ENCODE results near the gene IQGAP2.
A peak's percentile ranks its signal among the peaks of the same experiment; 100 is the strongest.
"Not testable (repeated sequence)": the region's sequence is repeated elsewhere in the genome, so short reads cannot be mapped to it uniquely, and the experiment has no call there.

Gene IQGAP2

DNA sequence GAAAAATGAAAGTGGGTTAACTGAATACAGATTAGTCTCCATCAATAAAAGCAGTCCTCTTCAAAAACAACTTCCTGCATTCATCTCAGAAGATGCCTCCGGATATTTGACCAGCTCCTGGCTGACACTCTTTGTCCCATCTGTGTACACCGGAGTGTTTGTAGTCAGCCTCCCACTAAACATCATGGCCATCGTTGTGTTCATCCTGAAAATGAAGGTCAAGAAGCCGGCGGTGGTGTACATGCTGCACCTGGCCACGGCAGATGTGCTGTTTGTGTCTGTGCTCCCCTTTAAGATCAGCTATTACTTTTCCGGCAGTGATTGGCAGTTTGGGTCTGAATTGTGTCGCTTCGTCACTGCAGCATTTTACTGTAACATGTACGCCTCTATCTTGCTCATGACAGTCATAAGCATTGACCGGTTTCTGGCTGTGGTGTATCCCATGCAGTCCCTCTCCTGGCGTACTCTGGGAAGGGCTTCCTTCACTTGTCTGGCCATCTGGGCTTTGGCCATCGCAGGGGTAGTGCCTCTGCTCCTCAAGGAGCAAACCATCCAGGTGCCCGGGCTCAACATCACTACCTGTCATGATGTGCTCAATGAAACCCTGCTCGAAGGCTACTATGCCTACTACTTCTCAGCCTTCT lies 329.4 kb downstream of the IQGAP2 start:
- H3K27ac Mint-ChIP-seq = peak overlapping the region; percentile 72
- no peak overlapping the region for H3K4me3 Mint-ChIP-seq
- peaks cover 24% of the 10 kb centered on the region for H3K4me1 Mint-ChIP-seq (ENCODE audit: low read depth)
- peaks cover 32% of the 10 kb centered on the region for H3K36me3 Mint-ChIP-seq (ENCODE audit: low read depth)
- peaks cover 22% of the 10 kb centered on the region for H3K9me3 Mint-ChIP-seq
- H3K27me3 Mint-ChIP-seq (ENCODE audit: low read depth) = no peaks in the 10 kb centered on the region

DNA sequence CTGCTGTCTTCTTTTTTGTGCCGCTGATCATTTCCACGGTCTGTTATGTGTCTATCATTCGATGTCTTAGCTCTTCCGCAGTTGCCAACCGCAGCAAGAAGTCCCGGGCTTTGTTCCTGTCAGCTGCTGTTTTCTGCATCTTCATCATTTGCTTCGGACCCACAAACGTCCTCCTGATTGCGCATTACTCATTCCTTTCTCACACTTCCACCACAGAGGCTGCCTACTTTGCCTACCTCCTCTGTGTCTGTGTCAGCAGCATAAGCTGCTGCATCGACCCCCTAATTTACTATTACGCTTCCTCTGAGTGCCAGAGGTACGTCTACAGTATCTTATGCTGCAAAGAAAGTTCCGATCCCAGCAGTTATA lies 329.9 kb downstream of the IQGAP2 start:
- Mint-ChIP-seq H3K36me3 (ENCODE audit: low read depth) (peaks cover 32% of the 10 kb centered on the region), H3K27ac (peak overlapping the region; percentile 72), H3K27me3 (ENCODE audit: low read depth) (no peaks in the 10 kb centered on the region), H3K9me3 (peaks cover 22% of the 10 kb centered on the region), H3K4me1 (ENCODE audit: low read depth) (peaks cover 24% of the 10 kb centered on the region), H3K4me3 (peak overlapping the region; percentile 36)

DNA sequence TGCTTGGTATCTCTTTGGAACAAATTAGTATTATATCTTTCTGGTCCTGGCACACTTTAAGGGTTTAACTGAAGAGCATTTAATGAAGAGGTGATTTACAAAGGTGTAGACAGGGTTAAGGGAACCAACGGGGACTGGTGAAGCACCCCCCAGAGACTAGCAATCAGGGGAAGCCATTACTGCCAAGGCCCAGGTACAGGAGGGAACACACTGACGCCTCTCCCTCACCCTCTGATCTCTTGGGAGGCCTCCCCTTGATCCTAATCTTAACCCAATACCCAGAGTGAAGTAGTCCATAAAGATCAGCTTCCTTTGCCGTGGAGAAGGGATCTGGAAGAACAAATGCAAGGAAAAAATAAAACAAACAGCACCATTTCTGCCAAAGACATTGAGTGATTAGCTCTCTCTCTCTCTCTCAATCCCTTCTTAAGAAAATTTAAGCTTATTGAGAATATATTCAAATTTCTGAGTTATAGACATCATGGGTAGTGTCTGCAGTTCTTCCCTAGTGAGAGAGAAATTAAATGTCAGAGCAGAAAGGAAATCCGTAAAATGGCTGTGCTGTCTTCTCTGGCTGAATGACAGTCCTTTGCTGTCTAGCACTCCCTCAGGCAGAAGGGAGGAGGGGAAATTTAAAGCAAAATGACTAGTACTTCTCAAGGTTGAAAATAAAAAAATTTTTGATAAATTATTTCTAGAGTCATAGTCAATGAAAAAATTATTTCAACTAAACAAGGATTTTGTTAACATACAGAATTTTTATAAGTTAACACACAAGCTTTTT lies 332.9 kb downstream of the IQGAP2 start:
- H3K36me3 Mint-ChIP-seq (ENCODE audit: low read depth) = peaks cover 13% of the 10 kb centered on the region
- no peaks in the 10 kb centered on the region for H3K27me3 Mint-ChIP-seq (ENCODE audit: low read depth)
- H3K4me3 Mint-ChIP-seq = no peak overlapping the region
- no peak overlapping the region for H3K27ac Mint-ChIP-seq
- H3K4me1 Mint-ChIP-seq (ENCODE audit: low read depth) = peaks cover 43% of the 10 kb centered on the region
- no peaks in the 10 kb centered on the region for H3K9me3 Mint-ChIP-seq

DNA sequence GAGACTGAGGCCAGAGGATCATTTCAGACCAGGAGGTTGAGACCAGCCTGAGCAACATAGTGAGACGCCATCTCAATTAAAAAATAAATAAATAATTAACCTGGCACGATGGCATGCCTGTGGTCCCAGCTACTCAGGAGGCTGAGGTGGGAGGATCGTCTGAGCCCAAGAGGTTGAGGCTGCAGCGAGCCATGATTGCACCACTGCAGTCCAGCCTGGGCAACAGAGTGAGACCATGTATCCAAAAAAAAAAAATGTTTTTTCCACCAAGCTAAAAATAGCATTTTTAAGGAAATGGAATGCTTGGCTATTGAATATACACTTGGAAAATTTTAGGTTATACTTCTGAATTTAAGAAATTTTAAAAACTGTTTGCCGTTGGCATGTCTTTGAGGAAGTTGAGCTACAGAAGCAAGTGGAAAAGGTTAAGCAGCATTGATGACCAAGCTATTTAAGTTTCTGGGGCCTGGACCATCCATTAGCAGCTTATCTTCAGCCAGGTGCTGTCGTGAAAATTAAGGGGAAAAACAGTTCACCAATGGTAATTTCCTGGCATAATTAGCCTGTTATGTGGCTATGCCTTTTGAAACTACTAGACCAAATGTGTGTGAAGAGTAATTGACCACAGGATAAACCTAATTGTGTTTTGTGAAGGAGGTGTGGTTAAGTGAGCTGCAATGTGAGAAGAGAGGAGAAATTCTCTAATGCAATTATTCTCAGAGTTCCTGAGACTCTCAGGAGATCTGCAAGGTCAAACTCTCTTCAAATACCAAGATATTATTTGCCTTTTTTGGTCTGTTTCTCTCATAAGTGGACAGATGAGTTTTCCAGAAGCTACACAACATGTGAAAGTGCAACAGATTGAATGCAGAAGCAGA lies 333.8 kb downstream of the IQGAP2 start:
- no peaks in the 10 kb centered on the region for H3K27me3 Mint-ChIP-seq (ENCODE audit: low read depth)
- H3K4me1 Mint-ChIP-seq (ENCODE audit: low read depth) = peaks cover 50% of the 10 kb centered on the region

DNA sequence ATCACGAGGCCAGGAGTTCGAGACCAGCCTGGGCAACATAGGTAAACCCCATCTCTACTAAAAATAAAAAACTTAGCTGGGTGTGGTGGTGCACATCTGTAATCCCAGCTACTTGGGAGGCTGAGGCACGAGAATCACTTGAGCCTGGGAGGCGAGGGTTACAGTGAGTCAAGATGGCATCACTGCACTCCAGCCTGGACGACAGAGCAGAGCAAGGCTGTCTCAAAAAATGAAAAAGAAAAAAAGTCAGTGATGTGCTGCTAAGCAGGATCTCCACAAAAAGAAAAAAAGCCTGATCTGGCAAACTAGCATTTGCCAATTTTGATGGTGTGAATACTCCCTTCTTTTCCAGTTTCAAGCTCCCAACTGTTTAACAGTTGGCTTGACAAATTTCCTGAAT lies 334.8 kb downstream of the IQGAP2 start:
- Mint-ChIP-seq H3K4me3 (no peak overlapping the region), H3K27me3 (ENCODE audit: low read depth) (no peaks in the 10 kb centered on the region), H3K36me3 (ENCODE audit: low read depth) (peaks cover 9% of the 10 kb centered on the region), H3K27ac (peak overlapping the region; percentile 81), H3K9me3 (no peaks in the 10 kb centered on the region), H3K4me1 (ENCODE audit: low read depth) (peaks cover 44% of the 10 kb centered on the region)

More for the DNA sequence above, 333.8 kb downstream of the IQGAP2 start:
- Mint-ChIP-seq H3K9me3 (no peaks in the 10 kb centered on the region), H3K4me3 (peak overlapping the region; percentile 0), H3K27ac (peak overlapping the region; percentile 85), H3K36me3 (ENCODE audit: low read depth) (peaks cover 15% of the 10 kb centered on the region)

DNA sequence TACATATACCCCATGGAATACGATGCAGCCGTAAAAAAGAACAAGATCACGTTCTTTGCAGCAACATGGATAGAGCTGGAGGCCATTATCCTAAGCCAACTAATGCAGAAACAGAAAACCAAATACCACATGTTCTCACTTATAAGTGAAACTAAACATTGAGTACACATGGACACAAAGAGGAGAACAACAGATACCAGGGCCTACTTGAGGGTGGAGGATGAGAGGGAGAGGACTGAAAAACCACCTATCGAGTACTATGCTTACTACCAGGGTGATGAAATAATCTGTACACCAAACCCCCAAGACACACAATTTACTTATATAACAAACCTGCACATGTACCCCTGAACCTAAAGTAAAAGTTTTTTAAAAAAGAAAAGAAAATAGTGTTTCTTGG lies 338.4 kb downstream of the IQGAP2 start:
- H3K9me3 Mint-ChIP-seq; H3K4me3 Mint-ChIP-seq; H3K36me3 Mint-ChIP-seq (ENCODE audit: low read depth); H3K27me3 Mint-ChIP-seq (ENCODE audit: low read depth): not testable (repeated sequence)
- peak overlapping the region; percentile 22 for H3K27ac Mint-ChIP-seq
- peaks cover 33% of the 10 kb centered on the region for H3K4me1 Mint-ChIP-seq (ENCODE audit: low read depth)

DNA sequence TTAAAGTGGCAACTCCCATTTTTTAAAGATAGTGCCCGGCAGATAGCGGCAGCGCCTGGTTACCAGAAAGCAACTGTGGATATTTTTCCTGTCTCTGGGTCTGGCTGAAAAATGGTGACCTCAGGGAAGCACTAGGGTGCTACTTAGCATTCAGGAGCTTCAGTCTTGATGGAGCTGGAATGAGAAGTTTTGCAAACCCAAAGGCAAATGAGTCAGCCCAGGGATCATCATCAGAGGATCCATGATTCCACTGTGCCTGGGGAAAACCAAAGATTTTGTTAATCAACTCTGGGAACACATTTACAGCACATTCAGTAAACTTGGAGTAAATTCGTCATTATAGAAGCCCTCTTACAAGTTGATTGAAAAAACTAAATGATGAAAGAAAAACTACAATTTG lies 339.5 kb downstream of the IQGAP2 start:
- Mint-ChIP-seq H3K27ac (no peak overlapping the region), H3K4me3 (no peak overlapping the region), H3K4me1 (ENCODE audit: low read depth) (peaks cover 26% of the 10 kb centered on the region), H3K27me3 (ENCODE audit: low read depth) (no peaks in the 10 kb centered on the region), H3K36me3 (ENCODE audit: low read depth) (peaks cover 4% of the 10 kb centered on the region), H3K9me3 (no peaks in the 10 kb centered on the region)

DNA sequence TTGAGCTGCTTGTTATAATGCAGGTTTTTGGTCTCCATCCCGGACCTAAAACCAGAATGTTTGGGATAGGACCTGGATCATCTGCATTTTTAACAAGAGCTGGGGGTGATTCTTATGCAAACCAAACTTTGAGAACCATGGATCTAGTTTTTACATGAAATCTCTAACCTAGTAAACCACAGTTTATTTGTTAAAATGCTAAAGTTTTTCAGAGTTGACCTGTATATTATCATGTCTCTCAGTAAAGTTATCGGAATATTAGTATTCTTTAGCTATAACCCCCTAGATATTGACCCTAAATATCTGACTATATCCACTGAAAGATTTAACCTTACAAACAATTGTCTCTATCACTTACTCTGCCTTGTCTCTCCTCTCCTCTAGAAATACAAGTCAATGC lies 341.5 kb downstream of the IQGAP2 start:
- no peaks in the 10 kb centered on the region for H3K9me3 Mint-ChIP-seq
- peaks cover 12% of the 10 kb centered on the region for H3K4me1 Mint-ChIP-seq (ENCODE audit: low read depth)
- H3K27me3 Mint-ChIP-seq (ENCODE audit: low read depth) = peaks cover 3% of the 10 kb centered on the region
- no peak overlapping the region for H3K27ac Mint-ChIP-seq
- no peak overlapping the region for H3K4me3 Mint-ChIP-seq
- peaks cover 4% of the 10 kb centered on the region for H3K36me3 Mint-ChIP-seq (ENCODE audit: low read depth)

DNA sequence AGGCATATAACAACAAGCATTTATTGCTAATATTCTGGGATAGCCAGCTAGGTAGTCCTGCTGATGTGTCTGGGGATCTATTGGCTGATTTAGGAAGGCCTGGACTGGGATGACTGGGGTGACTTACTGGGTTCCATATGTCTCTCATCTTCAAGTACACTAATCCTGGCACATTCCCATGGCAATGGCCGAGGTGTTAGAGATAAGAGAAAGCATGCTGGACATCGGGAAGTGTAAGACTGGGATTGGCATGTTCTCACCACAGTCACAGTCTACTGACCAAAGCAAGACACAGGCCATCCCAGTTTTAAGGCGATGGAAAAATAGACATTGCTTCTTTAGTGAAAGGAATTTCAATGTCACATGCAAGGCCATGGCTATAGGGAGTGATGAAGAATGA lies 342.6 kb downstream of the IQGAP2 start:
- Mint-ChIP-seq H3K27me3 (ENCODE audit: low read depth) (peaks cover 10% of the 10 kb centered on the region), H3K4me3 (no peak overlapping the region), H3K4me1 (ENCODE audit: low read depth) (peaks cover 10% of the 10 kb centered on the region), H3K9me3 (no peaks in the 10 kb centered on the region), H3K36me3 (ENCODE audit: low read depth) (peaks cover 4% of the 10 kb centered on the region), H3K27ac (no peak overlapping the region)

DNA sequence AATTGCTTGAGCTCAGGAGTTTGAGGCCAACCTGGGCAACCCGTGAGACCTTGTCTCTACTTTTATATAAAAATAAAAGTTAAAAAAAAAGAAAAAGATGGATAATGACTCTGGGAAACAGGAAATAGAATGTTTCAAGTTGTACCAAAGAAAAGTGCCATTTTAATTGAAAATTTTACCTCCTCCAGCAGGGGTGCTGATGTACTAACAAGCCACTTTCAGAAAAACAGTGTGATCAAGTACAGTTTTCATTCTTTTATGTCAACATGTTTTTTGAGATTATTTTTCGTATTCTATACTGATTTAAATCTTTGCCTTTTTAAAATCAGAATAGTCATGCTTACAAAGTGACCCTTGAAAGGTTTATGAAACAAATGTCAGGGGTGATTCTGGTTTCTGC lies 343.6 kb downstream of the IQGAP2 start:
- Mint-ChIP-seq H3K36me3 (ENCODE audit: low read depth) (no peaks in the 10 kb centered on the region), H3K4me1 (ENCODE audit: low read depth) (peaks cover 3% of the 10 kb centered on the region), H3K27me3 (ENCODE audit: low read depth) (peaks cover 10% of the 10 kb centered on the region), H3K9me3 (no peaks in the 10 kb centered on the region), H3K4me3 (no peak overlapping the region), H3K27ac (no peak overlapping the region)

DNA sequence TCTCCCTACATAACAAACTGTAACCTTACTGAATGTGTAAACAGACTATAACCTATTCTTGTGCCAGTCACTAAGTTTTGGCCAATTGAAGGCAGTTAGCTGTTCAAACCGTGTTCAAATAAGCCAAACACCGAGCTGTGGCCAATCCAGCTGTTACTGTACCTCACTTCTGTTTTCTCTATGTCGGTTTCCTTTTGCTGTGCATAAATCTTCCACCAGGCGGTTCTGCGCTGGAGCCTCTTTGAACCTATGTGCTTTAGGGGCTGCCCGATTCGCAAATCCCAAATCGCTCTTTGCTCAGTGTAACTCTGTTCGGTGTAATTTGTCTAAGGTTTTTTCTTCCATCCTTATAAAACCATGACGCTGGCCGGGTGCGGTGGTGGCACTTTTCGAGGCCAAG lies 344.6 kb downstream of the IQGAP2 start:
- no peak overlapping the region for H3K27ac Mint-ChIP-seq
- H3K4me3 Mint-ChIP-seq = no peak overlapping the region
- no peaks in the 10 kb centered on the region for H3K9me3 Mint-ChIP-seq
- H3K4me1 Mint-ChIP-seq (ENCODE audit: low read depth) = peaks cover 3% of the 10 kb centered on the region
- no peaks in the 10 kb centered on the region for H3K36me3 Mint-ChIP-seq (ENCODE audit: low read depth)
- H3K27me3 Mint-ChIP-seq (ENCODE audit: low read depth) = peaks cover 10% of the 10 kb centered on the region

DNA sequence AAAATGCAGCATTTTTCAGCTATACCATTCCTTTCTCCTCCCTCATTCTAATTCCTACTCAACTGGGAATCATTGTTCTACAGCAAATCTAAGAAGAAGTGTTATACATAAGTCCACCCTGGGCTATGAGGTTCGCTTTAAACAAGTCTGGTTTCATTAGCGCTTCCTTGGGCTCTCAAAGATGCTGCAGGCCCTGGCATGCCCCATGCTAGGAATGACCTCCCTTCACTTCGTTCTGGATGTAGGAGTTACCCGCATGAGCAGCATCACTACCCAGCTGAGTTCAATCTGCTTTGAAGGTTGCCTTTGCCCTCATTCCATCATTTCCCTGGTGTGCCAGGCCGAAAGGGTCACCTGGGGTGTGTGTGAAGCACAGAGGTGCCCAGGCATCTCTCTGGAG lies 348.2 kb downstream of the IQGAP2 start:
- no peaks in the 10 kb centered on the region for H3K9me3 Mint-ChIP-seq
- peaks cover 10% of the 10 kb centered on the region for H3K27me3 Mint-ChIP-seq (ENCODE audit: low read depth)
- peaks cover 3% of the 10 kb centered on the region for H3K4me1 Mint-ChIP-seq (ENCODE audit: low read depth)
- no peak overlapping the region for H3K4me3 Mint-ChIP-seq
- H3K36me3 Mint-ChIP-seq (ENCODE audit: low read depth) = no peaks in the 10 kb centered on the region
- no peak overlapping the region for H3K27ac Mint-ChIP-seq

DNA sequence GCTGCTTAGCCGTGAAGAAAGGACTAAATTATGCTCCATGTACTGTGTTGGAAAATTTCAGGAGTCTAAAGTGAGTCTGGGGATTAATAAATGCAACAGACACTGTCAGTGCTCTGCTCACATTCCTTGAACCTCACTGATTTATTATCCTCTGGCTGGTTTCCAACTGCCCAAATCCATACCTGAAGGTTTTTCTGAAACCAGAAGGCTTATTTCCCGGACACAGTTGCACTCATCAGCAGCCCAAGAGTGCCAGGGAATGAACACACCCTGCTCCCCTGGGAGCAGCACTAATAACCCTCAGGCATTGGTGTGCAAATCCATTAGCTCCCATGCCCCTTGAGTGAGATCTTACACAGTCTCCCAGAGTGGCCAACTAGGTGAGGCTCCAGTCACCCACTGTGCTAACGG lies 351.6 kb downstream of the IQGAP2 start:
- Mint-ChIP-seq H3K27me3 (ENCODE audit: low read depth) (peaks cover 11% of the 10 kb centered on the region), H3K4me3 (no peak overlapping the region), H3K27ac (no peak overlapping the region), H3K36me3 (ENCODE audit: low read depth) (no peaks in the 10 kb centered on the region), H3K4me1 (ENCODE audit: low read depth) (peaks cover 3% of the 10 kb centered on the region), H3K9me3 (no peaks in the 10 kb centered on the region)

DNA sequence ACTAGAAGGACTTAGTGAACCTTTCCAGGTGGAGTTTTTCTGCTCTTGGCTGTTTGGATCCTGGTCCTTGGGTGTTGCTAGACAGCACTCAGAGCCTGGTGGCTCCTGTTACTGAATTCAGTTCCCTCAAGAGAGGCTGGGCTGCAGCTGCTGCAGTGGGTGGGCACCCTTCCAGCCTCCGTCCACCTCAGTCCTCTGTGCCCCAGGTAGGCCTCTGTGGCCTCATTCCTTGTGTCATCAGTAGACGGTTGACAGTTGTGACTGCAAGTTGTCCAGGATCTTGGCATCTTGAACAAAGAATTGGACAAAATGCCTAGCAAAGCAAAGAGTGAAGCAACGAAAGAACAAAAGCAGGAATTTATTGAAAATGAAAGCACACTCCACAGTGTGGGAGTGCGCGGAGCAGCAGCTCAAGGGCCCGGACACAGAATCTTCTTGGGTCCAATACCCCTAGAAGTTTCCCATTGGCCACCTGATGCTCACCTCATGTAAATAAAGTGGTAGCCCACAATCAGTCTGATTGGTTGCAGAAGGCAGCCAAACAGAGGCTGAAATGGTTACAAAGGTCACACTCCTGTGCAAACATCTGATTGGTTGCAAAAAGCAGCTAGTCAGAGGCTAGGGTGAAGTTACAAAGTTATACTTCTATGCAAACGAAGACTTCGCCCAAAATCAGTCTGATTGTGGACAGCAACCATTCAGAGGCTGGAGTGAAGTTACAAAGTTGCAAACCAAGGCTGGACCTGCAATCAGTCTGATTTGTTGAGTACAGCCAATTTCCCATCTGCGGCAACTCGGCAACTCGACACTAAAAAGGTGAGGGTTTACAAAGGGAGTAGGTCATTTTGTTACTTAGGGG lies 352.9 kb downstream of the IQGAP2 start:
- H3K4me1 Mint-ChIP-seq (ENCODE audit: low read depth) = peaks cover 3% of the 10 kb centered on the region
- no peak overlapping the region for H3K4me3 Mint-ChIP-seq
- no peaks in the 10 kb centered on the region for H3K36me3 Mint-ChIP-seq (ENCODE audit: low read depth)
- no peaks in the 10 kb centered on the region for H3K9me3 Mint-ChIP-seq
- H3K27me3 Mint-ChIP-seq (ENCODE audit: low read depth) = peaks cover 4% of the 10 kb centered on the region
- H3K27ac Mint-ChIP-seq = no peak overlapping the region
